COLO829 (cell line): Measurements from ENCODE around the gene NPAS1.
A peak's percentile ranks its signal among the peaks of the same experiment; 100 is the strongest.

Experiments used
- DNase-seq: peaks from one replicate; pipeline ENCODE4 v3.0.0; 2012; ENCODE audit warnings: low spot score

The NPAS1 gene

GRCh38 chr19:47020132-47020805 lies 632 bp downstream of the NPAS1 start:
- no peak for DNase-seq

DNA sequence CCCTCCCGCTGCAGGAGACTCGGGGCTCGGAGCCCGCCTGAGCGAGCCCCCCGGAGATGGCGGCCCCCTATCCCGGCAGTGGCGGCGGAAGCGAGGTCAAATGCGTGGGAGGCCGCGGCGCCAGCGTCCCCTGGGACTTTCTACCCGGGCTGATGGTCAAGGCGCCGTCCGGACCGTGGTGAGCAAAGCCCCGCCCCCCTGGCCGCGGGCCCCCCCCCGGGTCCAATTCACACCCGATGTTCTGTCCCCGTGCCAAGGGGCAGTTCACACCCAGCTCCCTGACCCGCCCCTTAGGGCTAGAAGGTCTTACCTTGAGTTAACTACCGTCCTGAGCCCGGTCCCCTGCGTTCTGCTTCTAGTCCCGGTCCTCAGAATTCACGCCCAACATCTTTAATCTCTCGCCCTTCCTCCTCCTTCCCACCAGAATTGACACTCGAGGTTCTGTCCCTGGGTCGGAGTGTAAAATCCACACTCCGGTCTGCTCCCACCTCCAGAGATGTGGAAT lies 1.4 kb downstream of the NPAS1 start:
- DNase-seq: peak; percentile 63

DNA sequence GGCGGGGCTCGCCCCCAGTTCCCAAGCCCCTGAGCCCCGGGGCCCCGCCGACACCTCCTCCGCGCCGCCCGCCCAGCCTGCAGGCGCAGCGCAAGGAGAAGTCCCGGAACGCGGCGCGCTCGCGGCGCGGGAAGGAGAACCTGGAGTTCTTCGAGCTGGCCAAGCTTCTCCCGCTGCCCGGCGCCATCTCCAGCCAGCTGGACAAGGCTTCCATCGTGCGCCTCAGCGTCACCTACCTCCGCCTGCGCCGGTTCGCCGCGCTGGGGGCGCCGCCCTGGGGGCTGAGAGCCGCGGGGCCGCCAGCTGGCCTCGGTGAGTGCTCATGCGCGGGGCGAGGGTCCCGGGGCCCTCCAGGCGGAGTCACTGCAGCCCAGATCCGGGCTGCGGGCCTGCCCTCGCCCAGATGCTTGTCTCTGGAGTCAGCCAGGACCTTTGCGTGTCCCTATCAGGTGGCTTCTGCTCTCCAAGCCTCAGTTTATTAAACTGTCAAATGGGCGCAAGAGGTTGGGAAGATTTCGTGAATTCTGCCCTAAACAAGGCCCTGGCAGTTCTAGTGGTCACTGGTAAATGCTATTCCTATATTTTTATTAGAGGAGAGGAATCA lies 2.0 kb downstream of the NPAS1 start:
- DNase-seq: no peak

DNA sequence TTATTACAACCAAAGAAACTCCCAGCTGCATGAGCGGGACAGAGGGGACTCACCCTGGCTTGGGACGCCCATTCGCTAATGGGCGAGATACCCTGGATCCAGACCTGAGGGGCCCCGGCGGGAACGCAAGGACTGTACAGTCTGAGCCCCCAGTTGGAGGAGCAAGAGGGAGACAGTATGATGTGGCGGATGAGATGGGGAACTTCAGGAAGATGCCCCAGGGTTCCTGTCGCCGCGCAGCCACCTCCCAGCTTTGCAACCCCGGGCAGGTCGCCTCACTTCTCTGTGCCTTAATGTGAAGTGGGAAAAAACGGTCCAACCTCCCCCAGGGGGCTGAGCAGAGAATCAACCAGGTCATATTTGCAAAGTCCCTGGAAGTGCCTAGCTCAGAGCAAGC lies 2.5 kb downstream of the NPAS1 start:
- DNase-seq: no peak

GRCh38 chr19:47022541-47023447 lies 3.2 kb downstream of the NPAS1 start:
- DNase-seq: no peak

DNA sequence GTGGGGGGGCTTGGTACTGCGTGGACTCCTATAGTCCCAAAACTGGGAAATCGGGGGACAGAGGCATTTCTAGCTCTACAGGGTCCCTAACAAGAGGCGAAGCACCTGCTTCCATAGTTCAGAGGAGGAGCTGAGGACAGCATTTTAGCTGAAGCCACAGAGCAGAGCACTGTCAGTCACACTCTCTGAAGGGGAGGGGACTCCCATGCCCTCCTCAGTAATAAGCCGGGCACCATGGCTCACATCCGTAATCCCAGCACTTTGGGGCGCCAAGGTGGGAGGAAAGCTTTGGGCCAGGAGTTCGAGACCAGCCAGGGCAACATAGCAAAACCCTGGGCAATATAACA lies 3.8 kb downstream of the NPAS1 start:
- DNase-seq: no peak

- no peak for DNase-seq
These were observed 4.9 kb downstream of the NPAS1 start for GRCh38 chr19:47024502-47024901.

- DNase-seq: no peak
These were observed 6.5 kb downstream of the NPAS1 start for GRCh38 chr19:47026156-47026555.

DNA sequence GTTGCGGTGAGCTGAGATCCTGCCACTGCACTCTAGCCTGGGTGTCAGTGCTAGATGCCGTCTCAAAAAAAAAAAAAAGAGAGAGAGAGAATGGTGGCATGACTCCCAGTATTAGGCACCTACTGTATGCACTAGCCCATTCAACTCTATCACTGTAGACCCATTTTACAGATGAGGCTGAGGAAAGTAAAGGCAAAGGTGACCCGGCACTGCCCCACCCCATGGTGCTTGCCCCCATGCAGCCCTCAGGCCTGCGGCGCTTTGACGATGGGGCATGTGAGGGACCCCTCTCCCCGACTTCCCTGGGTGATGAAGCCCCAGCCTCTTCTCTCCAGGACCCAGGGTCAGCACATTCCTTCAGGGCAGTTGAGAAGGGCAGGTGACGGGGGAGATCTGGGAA lies 7.3 kb downstream of the NPAS1 start:
- no peak for DNase-seq

DNA sequence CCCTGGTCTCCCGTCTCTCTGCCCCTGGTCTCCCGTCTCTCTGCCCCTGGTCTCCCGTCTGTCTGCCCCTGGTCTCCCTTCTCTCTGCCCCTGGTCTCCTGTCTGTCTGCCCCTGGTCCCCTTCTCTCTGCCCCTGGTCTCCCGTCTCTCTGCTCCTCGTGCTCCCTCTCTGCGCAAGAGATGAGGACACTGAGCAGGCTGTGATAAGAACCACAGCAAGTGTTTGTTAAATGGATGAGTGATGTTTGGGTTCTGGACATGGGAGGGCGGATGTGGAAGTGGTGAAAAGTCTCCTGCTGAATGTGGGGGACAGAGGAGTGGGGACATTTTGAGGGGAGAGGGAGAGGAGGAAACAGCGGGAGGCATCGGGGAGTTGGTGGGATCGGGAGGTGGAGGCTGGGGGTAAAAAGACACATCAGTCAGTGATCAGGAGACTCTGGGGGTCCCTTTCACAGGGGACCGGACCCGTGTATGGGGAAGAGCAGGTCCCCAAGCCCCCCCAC lies 8.0 kb downstream of the NPAS1 start:
- DNase-seq: no peak

GRCh38 chr19:47028195-47028601 lies 8.6 kb downstream of the NPAS1 start:
- no peak for DNase-seq

- DNase-seq: no peak
These were observed 12.7 kb downstream of the NPAS1 start for GRCh38 chr19:47032171-47032811.

DNA sequence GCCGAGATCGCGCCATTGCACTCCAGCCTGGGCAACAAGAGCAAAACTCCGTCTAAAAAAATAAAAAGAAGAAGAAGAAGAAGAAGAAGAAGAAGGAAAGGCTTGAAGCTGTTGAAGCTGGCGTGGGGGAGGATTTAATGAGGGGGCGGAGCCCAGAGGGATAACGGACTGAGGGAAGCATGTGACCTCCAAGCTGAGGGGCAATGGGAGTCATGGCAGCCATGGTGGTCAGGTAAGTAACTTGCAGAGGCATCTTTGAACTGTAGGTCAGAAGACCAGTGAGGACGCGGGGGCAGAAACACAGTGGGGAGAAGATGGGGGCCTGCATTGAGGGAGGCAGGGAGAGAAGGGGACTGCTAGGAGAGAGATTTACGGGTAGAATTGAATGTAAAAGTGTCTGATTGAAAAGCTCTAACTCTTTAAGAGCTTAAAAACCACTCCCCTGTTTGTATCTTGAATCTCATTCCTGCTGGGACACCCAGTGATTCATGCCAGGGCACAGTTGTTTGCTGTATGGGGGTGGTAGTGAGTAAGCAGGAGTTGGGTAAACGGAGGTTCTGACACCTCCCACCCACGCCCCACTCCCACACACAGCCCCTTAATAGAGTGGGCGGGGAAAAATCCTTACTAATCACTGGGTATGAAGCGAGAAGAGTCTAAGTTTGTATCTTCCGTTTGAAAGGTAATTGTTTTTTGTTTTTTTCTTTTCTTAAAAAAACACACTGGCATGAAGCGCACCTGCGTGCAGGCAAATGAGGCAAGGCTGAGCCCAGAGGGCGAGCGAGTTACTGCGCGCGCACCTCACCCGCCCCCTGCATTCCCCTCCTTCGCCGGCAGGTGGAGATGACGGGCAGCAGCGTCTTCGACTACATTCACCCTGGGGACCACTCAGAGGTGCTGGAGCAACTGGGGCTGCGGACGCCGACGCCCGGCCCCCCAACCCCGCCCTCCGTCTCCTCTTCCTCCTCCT lies 15.8 kb downstream of the NPAS1 start:
- DNase-seq: peak; percentile 93

DNA sequence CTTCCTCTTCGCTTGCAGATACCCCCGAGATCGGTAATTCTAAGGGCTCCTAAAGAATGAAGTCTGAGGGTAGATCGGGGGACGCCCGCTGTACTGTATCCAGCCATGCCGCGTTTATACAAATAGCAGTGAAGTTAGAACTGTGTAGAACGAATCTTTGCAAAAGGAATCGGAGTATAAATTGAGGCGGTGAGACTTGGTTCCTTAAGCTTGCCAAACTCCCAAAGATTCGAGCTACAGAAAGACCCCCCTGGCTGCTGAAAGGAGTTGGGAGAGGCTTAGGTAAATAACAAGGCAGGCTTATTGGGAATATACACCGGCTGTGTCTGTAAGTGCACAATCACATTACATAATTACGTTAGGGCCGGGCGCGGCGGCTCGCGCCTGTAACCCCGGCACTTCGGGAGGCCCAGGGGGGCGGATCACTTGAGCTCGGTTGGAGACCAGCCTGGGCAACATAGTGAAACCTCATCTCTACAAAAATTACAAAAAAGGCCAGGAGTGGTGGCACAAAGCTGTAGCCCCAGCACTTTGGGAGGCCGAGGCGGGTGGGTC lies 16.5 kb downstream of the NPAS1 start:
- no peak for DNase-seq

GRCh38 chr19:47037766-47038165 lies 18.1 kb downstream of the NPAS1 start:
- no peak for DNase-seq

DNA sequence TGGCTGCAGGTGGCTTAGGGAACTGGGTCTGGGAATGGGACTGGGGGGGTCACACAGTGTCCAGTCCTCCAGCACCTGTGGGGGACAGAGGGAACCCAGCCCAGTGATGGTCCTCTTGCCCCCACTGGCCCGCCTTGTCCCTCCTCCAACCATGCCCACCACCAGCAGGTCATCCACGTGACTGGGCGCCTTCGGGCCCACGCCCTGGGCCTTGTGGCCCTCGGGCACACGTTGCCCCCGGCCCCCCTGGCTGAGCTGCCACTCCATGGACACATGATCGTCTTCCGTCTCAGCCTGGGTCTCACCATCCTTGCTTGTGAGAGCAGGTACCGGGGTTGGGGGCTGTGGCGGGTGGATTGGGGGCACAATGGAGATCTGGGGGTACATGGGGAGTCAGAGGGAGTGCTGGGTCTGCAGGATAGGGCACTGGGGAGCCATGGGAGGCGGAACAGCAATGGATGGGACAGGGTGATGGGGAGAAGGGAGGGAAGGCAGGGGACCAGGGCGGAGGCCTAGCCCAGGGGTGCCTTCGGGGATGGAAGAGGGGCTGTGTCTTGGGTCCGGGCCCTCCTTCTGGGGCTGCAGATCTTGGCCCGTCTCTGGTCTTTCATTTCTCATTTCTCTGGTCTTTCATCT lies 19.7 kb downstream of the NPAS1 start:
- DNase-seq: no peak

DNA sequence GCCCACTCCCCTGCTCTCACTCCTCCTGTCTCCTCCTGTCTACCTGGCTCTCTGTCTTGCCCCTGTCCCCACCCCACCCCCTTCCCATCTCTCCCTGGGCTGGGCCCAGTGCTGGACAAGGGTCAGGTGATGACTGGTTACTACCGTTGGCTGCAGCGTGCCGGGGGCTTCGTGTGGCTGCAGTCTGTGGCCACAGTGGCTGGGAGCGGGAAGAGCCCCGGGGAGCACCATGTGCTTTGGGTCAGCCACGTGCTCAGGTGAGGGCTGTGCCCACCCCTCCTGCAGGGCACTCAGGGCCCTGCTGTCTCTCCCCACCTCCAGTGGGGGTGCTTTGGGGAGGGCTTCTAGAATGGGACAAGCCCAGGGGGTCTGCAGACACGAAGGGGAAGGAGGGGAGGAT lies 21.2 kb downstream of the NPAS1 start:
- no peak for DNase-seq

DNA sequence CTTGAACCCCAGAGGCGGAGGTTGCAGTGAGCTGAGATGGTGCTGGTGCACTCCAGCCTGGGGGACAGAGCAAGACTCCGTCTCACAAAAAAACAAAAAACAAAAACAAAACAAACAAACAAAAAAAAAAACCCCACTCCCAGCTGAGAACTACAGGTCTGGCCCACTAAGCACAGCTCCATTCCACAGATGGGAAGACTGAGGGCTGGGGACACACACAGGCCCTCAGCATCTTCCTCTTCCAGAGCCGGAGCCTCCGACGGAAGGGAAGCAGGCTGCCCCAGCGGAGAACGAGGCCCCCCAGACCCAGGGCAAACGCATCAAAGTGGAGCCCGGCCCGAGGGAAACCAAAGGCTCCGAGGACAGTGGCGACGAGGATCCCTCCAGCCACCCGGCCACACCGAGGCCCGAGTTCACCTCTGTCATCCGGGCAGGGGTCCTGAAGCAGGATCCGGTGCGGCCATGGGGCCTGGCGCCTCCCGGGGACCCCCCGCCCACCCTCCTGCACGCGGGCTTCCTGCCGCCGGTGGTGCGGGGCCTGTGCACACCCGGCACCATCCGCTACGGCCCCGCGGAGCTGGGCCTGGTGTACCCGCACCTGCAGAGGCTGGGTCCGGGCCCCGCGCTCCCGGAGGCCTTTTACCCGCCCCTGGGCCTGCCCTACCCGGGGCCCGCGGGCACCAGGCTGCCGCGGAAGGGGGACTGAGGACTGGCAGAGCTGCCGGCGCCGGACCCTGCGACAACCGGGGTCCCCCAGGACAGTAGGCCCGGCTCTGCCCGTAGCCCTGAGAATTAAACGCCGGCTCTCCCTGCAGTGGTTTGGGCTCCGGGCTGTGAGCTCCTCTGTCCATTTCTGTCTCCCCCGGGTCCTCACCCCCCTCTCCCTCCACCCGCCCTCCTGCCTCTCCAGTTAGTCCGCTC lies 25.6 kb downstream of the NPAS1 start:
- DNase-seq: no peak

DNA sequence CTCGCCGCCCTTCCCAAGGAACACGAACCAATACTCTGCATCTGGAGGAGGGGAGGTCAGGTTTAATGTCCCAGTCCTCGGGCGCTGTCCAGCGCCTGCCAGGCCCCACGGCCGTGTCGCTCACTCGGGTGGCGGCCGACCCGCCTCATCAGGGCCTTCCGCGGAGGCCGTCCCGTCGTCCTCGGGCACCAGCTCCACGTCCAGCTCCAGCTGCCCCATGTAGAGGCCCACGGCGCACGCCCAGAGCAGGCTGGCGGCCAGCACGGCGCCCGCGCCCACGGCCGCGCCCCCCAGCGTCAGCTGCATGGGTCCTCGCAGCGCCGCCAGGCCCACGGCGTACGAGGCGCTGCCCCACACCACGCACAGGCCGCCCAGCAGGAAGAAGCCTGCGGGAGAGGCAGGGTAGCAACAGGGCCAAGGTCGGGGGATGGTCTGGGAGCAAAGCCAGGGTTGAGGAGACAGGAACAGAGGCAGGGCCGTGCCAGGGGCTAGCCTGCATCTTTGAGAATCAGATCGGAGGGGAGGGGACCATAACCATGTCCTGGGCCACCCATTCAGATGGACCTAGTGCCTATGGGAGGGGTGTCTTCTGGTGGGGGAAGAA lies 26.3 kb downstream of the NPAS1 start:
- no peak for DNase-seq
